HepG2 (cell line): Measurements from ENCODE around the gene ARHGAP19. TPM values are rescaled to one million over a fixed set of nuclear protein-coding genes. Genes with fewer than 3 reads are reported as not detected.

Experiments used
- ATAC-seq: fragments of 200-7000 bp; cut with Tn5 transposase; 3 replicates; pipeline ENCODE4 v1.9.1; 2020; ENCODE audit warnings: mild to moderate bottlenecking, moderate library complexity
- BruUV-seq: library from RNA; stranded (reverse); fragments of 400-500 nt; replicated peaks from 2 replicates; lab custom pipeline; 2021; lab: Mats Ljungman, UMichigan
- CTCF ChIA-PET: fragments of 300-600 bp; formaldehyde crosslinking; extraction: SDS; loops from one replicate; lab custom pipeline; 2021; ENCODE audit warnings: low total read pairs, inconsistent platforms, low intra/inter-chr PET ratio; lab: Yijun Ruan, JAX
- POLR2A ChIA-PET: fragments of 350-600 bp; sonication (Branson Sonifier 250); formaldehyde crosslinking; loops from one replicate; lab custom pipeline; 2020; ENCODE audit warnings: antibody characterized with exemption, inconsistent platforms; lab: Yijun Ruan, JAX
- DNase-seq: peaks from one replicate; pipeline ENCODE4 v3.0.0-alpha.2; 2015; ENCODE audit warnings: low spot score
- FAIRE-seq: peaks from 3 replicates; lab custom pipeline; 2011; peaks lifted over from hg19 to GRCh38; lab: Jason Lieb, UNC
- H2AFZ ChIP-seq: one replicate; pipeline ENCODE4 v1.6.1; 2011; ENCODE audit warnings: low read length, inconsistent platforms
- H3K27ac ChIP-seq: fragments of 300-600 bp; 3 replicates; pipeline ENCODE4 v1.8.0; 2011; ENCODE audit warnings: mixed run types, mild to moderate bottlenecking, mixed read lengths, low read length, inconsistent platforms; ENCODE audit not compliant: insufficient read depth; ENCODE audit errors: extremely low read length
- H3K27me3 ChIP-seq, 2 experiments: fragments of 200-600 bp in 1 of 2; 2 replicates in 1 of 2; 3 replicates in 1 of 2; pipeline versions ENCODE4 v1.6.0 to v1.8.0; 2011; ENCODE audit warnings: low read length in 2 of 2, mild to moderate bottlenecking in 2 of 2, moderate library complexity in 2 of 2, inconsistent platforms in 1 of 2; ENCODE audit not compliant: insufficient read depth in 2 of 2, control insufficient read depth in 1 of 2
- H3K36me3 ChIP-seq, 2 experiments: fragments of 200-600 bp in 1 of 2; replicated peaks in 1 of 2; 2 replicates in 1 of 2; 3 replicates in 1 of 2; pipeline versions ENCODE4 v1.5.1 to v1.8.0; 2011; ENCODE audit warnings: low read length in 2 of 2, inconsistent platforms in 1 of 2; ENCODE audit not compliant: insufficient read depth in 2 of 2, control insufficient read depth in 1 of 2
- H3K4me1 ChIP-seq: 2 replicates; pipeline ENCODE4 v1.5.1; 2012; ENCODE audit warnings: low read length, inconsistent platforms; ENCODE audit not compliant: insufficient read depth
- H3K4me2 ChIP-seq: 2 replicates; pipeline ENCODE4 v1.6.0; 2011; ENCODE audit warnings: low read depth, low read length, inconsistent platforms
- H3K4me3 ChIP-seq, 3 experiments: fragments of 200-600 bp in 1 of 3; sonication (generic), shearing (Covaris generic) in 1 of 3; replicated peaks in 1 of 3; 2 replicates each; pipeline ENCODE4 v1.5.1; 2011 to 2016; ENCODE audit warnings: low read length in 3 of 3, inconsistent platforms in 2 of 3, low read depth in 2 of 3, mild to moderate bottlenecking in 2 of 3, control low read depth in 1 of 3, mixed read lengths in 1 of 3; ENCODE audit not compliant: insufficient read depth in 1 of 3
- H3K79me2 ChIP-seq: one replicate; pipeline ENCODE4 v1.6.1; 2011; ENCODE audit warnings: low read length, inconsistent platforms; ENCODE audit not compliant: insufficient read depth
- H3K9ac ChIP-seq: 2 replicates; pipeline ENCODE4 v1.6.0; 2011; ENCODE audit warnings: mild to moderate bottlenecking, low read depth, low read length, inconsistent platforms; ENCODE audit not compliant: insufficient read depth
- H3K9me3 ChIP-seq: 2 replicates; pipeline ENCODE4 v1.5.1; 2012; ENCODE audit warnings: mild to moderate bottlenecking, low read length
- H4K20me1 ChIP-seq: 2 replicates; pipeline ENCODE4 v1.6.0; 2011; ENCODE audit warnings: inconsistent platforms, mild to moderate bottlenecking, low read length, moderate library complexity; ENCODE audit not compliant: insufficient read depth
- NFE2L2 ChIP-seq: fragments of 150-350 bp; IDR thresholded peaks from 2 replicates; pipeline ENCODE4 v1.6.1; 2014; ENCODE audit warnings: low read length
- PHF21A ChIP-seq: sonication (generic); formaldehyde crosslinking; IDR thresholded peaks from 2 replicates; pipeline ENCODE4 v1.5.0; 2020; ENCODE audit warnings: mild to moderate bottlenecking, missing genetic modification reagents
- WIZ ChIP-seq: sonication (generic); formaldehyde crosslinking; IDR thresholded peaks from 2 replicates; pipeline ENCODE4 v1.5.1; 2020; ENCODE audit warnings: mild to moderate bottlenecking, missing genetic modification reagents
- ZNF616 ChIP-seq: sonication (generic); formaldehyde crosslinking; IDR thresholded peaks from 2 replicates; pipeline ENCODE4 v1.5.0; 2020; ENCODE audit warnings: low read depth, mild to moderate bottlenecking, missing genetic modification reagents
- ZNF652 ChIP-seq: IDR thresholded peaks from 2 replicates; pipeline ENCODE4 v1.6.1; 2016; ENCODE audit warnings: low read depth, borderline replicate concordance
- ZNF777 ChIP-seq: sonication (generic); formaldehyde crosslinking; IDR thresholded peaks from 2 replicates; pipeline ENCODE4 v1.4.0; 2020; ENCODE audit warnings: missing genetic modification reagents
- WGBS: methylation state at CpG from one replicate; pipeline ENCODE4 v1.1.6; 2017; ENCODE audit warnings: low lambda C conversion rate; 5-methylcytosine and 5-hydroxymethylcytosine counted together
- in situ Hi-C: cut with HindIII; loops from 2 replicates; pipeline ENCODE4 v1.10.0; 2017; ENCODE audit warnings: low pct_unique_long_range_greater_than_20kb; ENCODE audit not compliant: extremely low pct_ligation_motif_present
- intact Hi-C: fragments of 100-400 bp; cut with micrococcal nuclease; formaldehyde crosslinking; loops from one replicate; pipeline ENCODE4 v1.10.0; 2022; ENCODE audit not compliant: unreplicated experiment
- polyA plus RNA-seq, 8 experiments: library from polyadenylated mRNA; depleted of rRNA in 3 of 8; stranded (reverse) in 7 of 8; unstranded in 1 of 8; fragments of >200 nt; fragmentation: Illumina TruSeq in 4 of 8; extraction: Trizol in 4 of 8; gene quantifications; 2 replicates each; pipeline versions ENCODE4 v1.2.1 to v1.2.3, GENCODE V29; 2011 to 2016; ENCODE audit warnings: low read depth in 4 of 8, missing spikeins in 1 of 8, mixed read lengths in 1 of 8; ENCODE audit not compliant: insufficient read depth in 1 of 8
- total RNA-seq, 5 experiments: library from RNA; depleted of rRNA; stranded (reverse); fragments of >200 nt; fragmentation: Illumina TruSeq; extraction: Trizol; gene quantifications; 2 replicates each; pipeline ENCODE4 v1.2.3, GENCODE V29; 2016; ENCODE audit warnings: low read depth in 1 of 5
- TF ChIP-seq, protein P1 (sequence below): sonication (generic); formaldehyde crosslinking; IDR thresholded peaks from 2 replicates; pipeline ENCODE4 v1.4.0; 2020; ENCODE audit warnings: missing genetic modification reagents, mild to moderate bottlenecking, borderline replicate concordance

ARHGAP19 gene
- total and polyA plus RNA-seq, 2 of the 13 experiments (the other 11 are each of a cell fraction or from before 2014, with no cell fraction given), result 7.6 to 10.0 TPM

DNA sequence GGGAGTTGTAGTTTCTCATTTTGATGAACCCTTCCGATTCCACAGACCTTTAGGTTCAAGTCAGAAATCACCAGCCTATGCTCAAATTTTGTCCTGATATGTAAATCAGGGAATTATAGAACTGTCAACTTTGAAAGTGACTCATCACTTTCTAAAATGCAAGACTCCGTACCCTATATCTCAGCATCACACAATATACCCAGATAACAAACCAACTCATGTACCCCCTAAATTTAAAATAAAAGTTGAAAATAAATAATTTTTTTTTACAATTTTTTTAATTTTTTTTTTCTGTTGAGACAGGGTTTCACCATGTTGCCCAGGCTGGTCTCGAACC lies 393 bp upstream of the ARHGAP19 start:
- in situ Hi-C loops, result loop anchor here (5.0 kb wide), 1 partner anchor 39 kb away; the partner anchor contains the start of gene FRAT2
- peak overlapping the region; percentile 59 for H3K27ac ChIP-seq
- peak overlapping the region; percentile 84 for H3K4me2 ChIP-seq
- POLR2A ChIA-PET, result interaction anchor here (1.5 to 2.5 kb wide), 5 partner anchors 14 to 108 kb away, joined by 12 to 27 read pairs (median 14); partner anchors contain the start of genes FRAT1, FRAT2 and RRP12
- BruUV-seq, result no TSS peak
- H3K9ac ChIP-seq, result peak overlapping the region; percentile 39; the same call in 1 of the 2 replicates
- CTCF ChIA-PET, result interaction anchor here (1.1 kb wide), 1 partner anchor 40 kb away, joined by 5 read pairs; no protein-coding TSS in a partner anchor
- peaks cover 7% of the 10 kb centered on the region for H3K79me2 ChIP-seq
- peak overlapping the region; percentile 18 to 41 (median 36); a peak in 2 of 6 replicates for H3K4me3 ChIP-seq
- TF ChIP-seq PHF21A (CRISPR knock-in tag), result 0 out of 2 replicates have a peak, but pooled peaks have one; percentile 7
- peak; percentile 76 for TF ChIP-seq NFE2L2
- TF ChIP-seq ZNF777, result 0 out of 2 replicates have a peak, but pooled peaks have one; percentile 1
- TF ChIP-seq, protein P1, sequence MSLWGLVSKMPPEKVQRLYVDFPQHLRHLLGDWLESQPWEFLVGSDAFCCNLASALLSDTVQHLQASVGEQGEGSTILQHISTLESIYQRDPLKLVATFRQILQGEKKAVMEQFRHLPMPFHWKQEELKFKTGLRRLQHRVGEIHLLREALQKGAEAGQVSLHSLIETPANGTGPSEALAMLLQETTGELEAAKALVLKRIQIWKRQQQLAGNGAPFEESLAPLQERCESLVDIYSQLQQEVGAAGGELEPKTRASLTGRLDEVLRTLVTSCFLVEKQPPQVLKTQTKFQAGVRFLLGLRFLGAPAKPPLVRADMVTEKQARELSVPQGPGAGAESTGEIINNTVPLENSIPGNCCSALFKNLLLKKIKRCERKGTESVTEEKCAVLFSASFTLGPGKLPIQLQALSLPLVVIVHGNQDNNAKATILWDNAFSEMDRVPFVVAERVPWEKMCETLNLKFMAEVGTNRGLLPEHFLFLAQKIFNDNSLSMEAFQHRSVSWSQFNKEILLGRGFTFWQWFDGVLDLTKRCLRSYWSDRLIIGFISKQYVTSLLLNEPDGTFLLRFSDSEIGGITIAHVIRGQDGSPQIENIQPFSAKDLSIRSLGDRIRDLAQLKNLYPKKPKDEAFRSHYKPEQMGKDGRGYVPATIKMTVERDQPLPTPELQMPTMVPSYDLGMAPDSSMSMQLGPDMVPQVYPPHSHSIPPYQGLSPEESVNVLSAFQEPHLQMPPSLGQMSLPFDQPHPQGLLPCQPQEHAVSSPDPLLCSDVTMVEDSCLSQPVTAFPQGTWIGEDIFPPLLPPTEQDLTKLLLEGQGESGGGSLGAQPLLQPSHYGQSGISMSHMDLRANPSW (CRISPR knock-in tag), result 0 out of 2 replicates have a peak, but pooled peaks have one; percentile 0
- TF ChIP-seq WIZ (CRISPR knock-in tag), result no peak
- no peak for TF ChIP-seq ZNF616 (CRISPR knock-in tag)
- TF ChIP-seq ZNF652 (CRISPR knock-in tag), result peak; percentile 76
- H3K27me3 ChIP-seq, result no peaks in the 10 kb centered on the region
- no peaks in the 10 kb centered on the region for H4K20me1 ChIP-seq
- no peaks in the 10 kb centered on the region for H3K36me3 ChIP-seq
- intact Hi-C loops, result loop anchor here (1.0 to 5.0 kb wide), 3 partner anchors 36 to 109 kb away; partner anchors contain the start of gene RRP12
- no peak for FAIRE-seq
- 41% methylated on average over 3 of the region's 3 CpGs for WGBS
- H2AFZ ChIP-seq, result no peak overlapping the region
- no peak for ATAC-seq
- no peak for DNase-seq
- no peaks in the 10 kb centered on the region for H3K9me3 ChIP-seq
- peaks cover 36% of the 10 kb centered on the region for H3K4me1 ChIP-seq
